Umbilical cord (tissue), 2 donors: Measurements from ENCODE around the gene IMPA2. TPM values are rescaled to one million over a fixed set of nuclear protein-coding genes. Genes with fewer than 3 reads are reported as not detected.

Source experiments
- DNase-seq: peaks from one replicate; pipeline ENCODE4 v3.0.0-alpha.2; 2015; ENCODE audit warnings: low spot score
- total RNA-seq: library from RNA; depleted of rRNA; stranded (reverse); fragments of >200 nt; gene quantifications from one replicate; pipeline ENCODE4 v1.2.3, GENCODE V29; 2014; ENCODE audit warnings: low replicate concordance; ENCODE audit not compliant: insufficient read depth

Gene IMPA2
- total RNA-seq, 1 donor from 2014 or later, result 79.0 TPM

- no peak for DNase-seq
These were observed 8.7 kb downstream of the IMPA2 start for GRCh38 chr18:11989966-11990380.

- no peak for DNase-seq
These were observed 9.2 kb downstream of the IMPA2 start for GRCh38 chr18:11990539-11990938.

- DNase-seq, result no peak
These were observed 9.9 kb downstream of the IMPA2 start for GRCh38 chr18:11991021-11991795.

- DNase-seq, result no peak
These were observed 10.9 kb downstream of the IMPA2 start for GRCh38 chr18:11992096-11992790.

GRCh38 chr18:11993264-11993916 is 12.1 kb downstream of the IMPA2 start:
- DNase-seq, result no peak

- DNase-seq, result peak; percentile 35
These were observed 13.0 kb downstream of the IMPA2 start for GRCh38 chr18:11994336-11994702.

GRCh38 chr18:11994703-11995444 is 13.6 kb downstream of the IMPA2 start:
- no peak for DNase-seq

- DNase-seq, result peak; percentile 87
These were observed 14.3 kb downstream of the IMPA2 start for GRCh38 chr18:11995445-11996189.

- no peak for DNase-seq
These were observed 15.0 kb downstream of the IMPA2 start for GRCh38 chr18:11996190-11996754.

GRCh38 chr18:11996907-11997306 is 15.6 kb downstream of the IMPA2 start:
- DNase-seq, result no peak

- no peak for DNase-seq
These were observed 16.2 kb downstream of the IMPA2 start for GRCh38 chr18:11997466-11997865.

GRCh38 chr18:11998193-11998592 is 16.9 kb downstream of the IMPA2 start:
- no peak for DNase-seq

GRCh38 chr18:11999429-11999828 is 18.1 kb downstream of the IMPA2 start:
- no peak for DNase-seq

- no peak for DNase-seq
These were observed 18.9 kb downstream of the IMPA2 start for GRCh38 chr18:12000072-12000659.

- DNase-seq, result no peak
These were observed 20.1 kb downstream of the IMPA2 start for GRCh38 chr18:12001421-12001820.

GRCh38 chr18:12003894-12004293 is 22.6 kb downstream of the IMPA2 start:
- peak; percentile 18 for DNase-seq

- DNase-seq, result no peak
These were observed 24.5 kb downstream of the IMPA2 start for GRCh38 chr18:12005538-12006487.

- DNase-seq, result no peak
These were observed 25.2 kb downstream of the IMPA2 start for GRCh38 chr18:12006488-12006840.

GRCh38 chr18:12007063-12007462 is 25.8 kb downstream of the IMPA2 start:
- DNase-seq, result no peak
